Central memory CD8-positive, alpha-beta T cell (primary cell): ENCODE measurements around the gene HOOK1.

Source experiments
- ATAC-seq: fragments of 150-1000 bp; cut with Tn5 transposase; replicated peaks from 2 replicates; pipeline ENCODE4 v1.10.0; 2022; ENCODE audit warnings: mild to moderate bottlenecking, moderate FRiP score, moderate number of reproducible peaks; ENCODE audit not compliant: poor library complexity, severe bottlenecking; ENCODE audit errors: extremely low read depth
- DNase-seq, 2 donors: peaks; one replicate each; pipeline ENCODE4 v3.0.0; 2021; ENCODE audit warnings: low spot score in 2 of 2
- H3K27ac Mint-ChIP-seq: one replicate; pipeline ENCODE4 v1.8.0; 2022; ENCODE audit warnings: low read depth, mild to moderate bottlenecking, moderate library complexity, mixed read lengths
- H3K27me3 Mint-ChIP-seq: one replicate; pipeline ENCODE4 v1.8.0; 2022; ENCODE audit warnings: mixed read lengths
- H3K36me3 Mint-ChIP-seq: one replicate; pipeline ENCODE4 v1.8.0; 2022; ENCODE audit warnings: mild to moderate bottlenecking, moderate library complexity, mixed read lengths; ENCODE audit not compliant: insufficient read depth
- H3K4me1 Mint-ChIP-seq: one replicate; pipeline ENCODE4 v1.8.0; 2022; ENCODE audit warnings: mixed read lengths
- H3K4me3 Mint-ChIP-seq: one replicate; pipeline ENCODE4 v1.8.0; 2022; ENCODE audit warnings: mild to moderate bottlenecking, moderate library complexity, mixed read lengths
- H3K9me3 Mint-ChIP-seq: one replicate; pipeline ENCODE4 v1.8.0; 2022; ENCODE audit warnings: mixed read lengths

The HOOK1 gene

DNA sequence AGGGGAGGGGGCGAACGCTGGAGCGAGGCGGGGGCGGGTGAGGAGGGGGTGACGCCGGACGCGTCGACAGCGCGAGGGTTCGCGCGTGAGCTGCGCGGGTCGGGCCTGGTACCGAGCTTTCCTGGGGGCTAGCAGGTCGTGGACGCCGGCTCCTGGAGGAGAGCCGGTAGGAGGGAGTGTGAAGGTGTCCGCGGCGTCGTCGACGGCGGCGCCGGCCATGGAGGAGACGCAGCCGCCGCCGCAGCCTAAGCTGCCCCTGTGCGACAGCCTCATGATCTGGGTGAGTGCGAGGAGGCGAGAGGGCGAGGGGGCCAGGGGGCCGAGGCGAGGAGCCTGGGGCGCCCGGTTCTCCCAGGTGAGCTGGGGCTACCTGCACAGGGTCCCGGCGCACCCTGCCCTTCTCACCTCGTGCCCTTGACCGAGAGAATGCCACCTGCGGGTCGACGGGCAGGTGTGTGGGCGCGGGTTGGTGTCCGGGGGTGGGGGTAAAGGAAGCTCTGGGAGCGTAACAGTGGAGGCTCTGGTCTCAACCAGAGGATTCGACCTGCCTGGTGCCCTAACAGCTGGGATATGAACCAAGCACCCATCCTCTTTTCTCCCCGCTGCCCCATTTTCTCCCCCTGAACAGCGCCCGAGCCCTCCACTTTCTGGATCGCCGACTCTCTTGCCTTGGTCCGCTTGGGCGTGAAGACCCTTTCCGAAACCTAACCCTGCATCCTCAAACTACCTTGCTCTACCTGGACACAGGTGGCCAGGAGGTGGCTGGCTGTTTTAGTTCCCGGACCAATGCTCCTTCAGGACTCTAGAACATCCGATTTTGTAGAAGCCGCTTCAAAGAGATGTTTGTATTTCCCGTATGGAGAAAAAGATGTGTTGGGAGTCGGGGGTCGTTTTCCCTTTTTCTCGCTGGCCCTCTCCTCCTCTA, at the start of gene HOOK1:
Gene HOOK1 (plus strand): TSS at position 49 of the 925 bp plus-strand sequence. CDS start 169 bp downstream, at position 218.
- H3K36me3 Mint-ChIP-seq: peaks cover 8% of the 10 kb centered on the region
- H3K27me3 Mint-ChIP-seq: peaks cover 15% of the 10 kb centered on the region
- peaks cover 6% of the 10 kb centered on the region for H3K4me1 Mint-ChIP-seq
- no peaks in the 10 kb centered on the region for H3K9me3 Mint-ChIP-seq
- ATAC-seq (peak; percentile 43), DNase-seq (no peak)
- peak within 1 kb of the TSS; percentile 3 for H3K27ac Mint-ChIP-seq
- H3K4me3 Mint-ChIP-seq: no peak within 1 kb of the TSS

DNA sequence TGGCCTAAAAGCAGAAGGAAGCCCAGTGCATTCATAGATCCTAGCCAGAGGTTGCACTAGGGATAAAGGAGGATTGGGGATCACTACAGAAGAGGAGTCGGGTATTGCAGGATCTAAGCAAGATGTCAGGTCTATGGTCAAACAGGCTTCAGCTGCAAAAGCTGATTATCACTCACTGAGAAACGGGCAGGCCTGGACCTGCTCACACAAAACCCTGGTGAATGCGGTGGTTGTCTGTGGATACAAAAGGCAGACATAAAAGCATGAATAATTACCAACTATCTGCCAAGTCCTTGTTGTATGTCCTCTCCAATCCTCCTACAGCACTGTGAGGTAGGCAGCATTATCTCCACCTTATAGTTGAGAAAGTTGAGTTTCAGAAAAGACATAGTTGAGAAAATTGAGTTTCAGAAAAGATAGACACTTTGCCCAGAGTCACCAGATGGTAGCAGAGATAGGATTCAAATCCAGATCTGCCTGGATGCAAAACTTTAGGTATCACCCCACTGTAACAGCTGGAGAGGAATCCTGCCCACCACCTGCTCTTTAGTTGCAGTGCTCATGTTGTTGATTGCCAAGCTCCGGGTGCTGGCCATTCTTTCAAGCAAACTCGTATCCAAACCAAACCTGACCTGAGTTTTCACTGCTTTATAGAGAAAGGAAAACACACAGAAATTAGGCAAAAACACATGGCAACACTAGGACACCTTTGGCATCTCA, 49.6 kb upstream of the HOOK1 start:
- Mint-ChIP-seq H3K4me3 (no peak overlapping the region), H3K4me1 (no peaks in the 10 kb centered on the region), H3K36me3 (no peaks in the 10 kb centered on the region), H3K27ac (no peak overlapping the region), H3K27me3 (no peaks in the 10 kb centered on the region), H3K9me3 (no peaks in the 10 kb centered on the region)
- DNase-seq (no peak), ATAC-seq (no peak)

DNA sequence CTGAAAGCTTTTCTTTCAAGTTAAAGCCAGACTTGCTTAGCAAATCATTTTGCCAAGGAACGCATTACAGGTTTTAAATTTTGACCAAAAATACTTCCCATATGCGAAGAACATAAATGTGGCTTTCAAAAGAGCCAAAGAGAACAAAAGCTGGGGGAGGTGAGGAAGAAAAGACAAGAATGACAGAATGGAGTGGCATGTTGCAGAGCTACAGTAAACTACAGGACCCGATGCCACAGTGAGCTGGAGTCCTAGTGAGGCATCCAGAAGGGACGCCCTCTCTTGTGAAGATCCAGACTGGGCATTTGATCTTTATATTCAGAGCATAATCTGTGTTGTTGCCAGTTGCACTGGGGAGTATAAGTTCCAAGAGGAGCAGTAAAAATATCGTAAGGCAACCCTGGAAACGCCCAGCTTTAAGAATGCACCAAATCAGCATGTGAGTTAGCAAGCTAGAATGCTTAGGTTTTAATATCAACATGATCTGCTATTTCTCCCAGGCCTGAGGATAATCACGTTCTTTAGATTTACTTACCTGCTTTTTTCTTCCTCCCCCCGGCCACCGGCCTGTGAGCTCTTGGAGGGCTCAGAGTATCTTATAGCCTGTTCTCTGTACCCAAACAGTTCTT, 48.4 kb upstream of the HOOK1 start:
- H3K27me3 Mint-ChIP-seq: no peaks in the 10 kb centered on the region
- DNase-seq: no peak
- H3K27ac Mint-ChIP-seq: no peak overlapping the region
- H3K36me3 Mint-ChIP-seq: no peaks in the 10 kb centered on the region
- no peak overlapping the region for H3K4me3 Mint-ChIP-seq
- H3K4me1 Mint-ChIP-seq: no peaks in the 10 kb centered on the region
- no peaks in the 10 kb centered on the region for H3K9me3 Mint-ChIP-seq
- no peak for ATAC-seq

DNA sequence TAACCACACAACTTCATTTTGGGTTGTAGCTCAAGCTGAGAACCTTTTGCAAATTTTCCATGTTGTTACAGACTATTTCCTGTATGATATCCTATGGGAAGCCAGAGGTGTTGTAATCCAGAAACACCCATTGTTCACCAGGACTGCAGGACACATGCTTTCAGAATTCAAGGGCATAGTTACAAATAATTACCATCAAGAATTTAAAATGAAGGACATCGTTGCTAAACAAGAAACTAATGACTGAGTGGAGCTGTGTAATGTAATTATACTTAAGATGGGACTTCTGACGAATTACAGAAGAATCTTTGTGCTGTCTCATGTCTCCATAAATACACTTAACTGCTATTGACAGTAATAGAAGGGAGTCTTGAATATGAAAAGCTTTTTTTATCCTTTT, 47.6 kb upstream of the HOOK1 start:
- DNase-seq: no peak
- no peak for ATAC-seq
- no peaks in the 10 kb centered on the region for H3K9me3 Mint-ChIP-seq
- no peak overlapping the region for H3K27ac Mint-ChIP-seq
- no peak overlapping the region for H3K4me3 Mint-ChIP-seq
- no peaks in the 10 kb centered on the region for H3K36me3 Mint-ChIP-seq
- no peaks in the 10 kb centered on the region for H3K27me3 Mint-ChIP-seq
- no peaks in the 10 kb centered on the region for H3K4me1 Mint-ChIP-seq

DNA sequence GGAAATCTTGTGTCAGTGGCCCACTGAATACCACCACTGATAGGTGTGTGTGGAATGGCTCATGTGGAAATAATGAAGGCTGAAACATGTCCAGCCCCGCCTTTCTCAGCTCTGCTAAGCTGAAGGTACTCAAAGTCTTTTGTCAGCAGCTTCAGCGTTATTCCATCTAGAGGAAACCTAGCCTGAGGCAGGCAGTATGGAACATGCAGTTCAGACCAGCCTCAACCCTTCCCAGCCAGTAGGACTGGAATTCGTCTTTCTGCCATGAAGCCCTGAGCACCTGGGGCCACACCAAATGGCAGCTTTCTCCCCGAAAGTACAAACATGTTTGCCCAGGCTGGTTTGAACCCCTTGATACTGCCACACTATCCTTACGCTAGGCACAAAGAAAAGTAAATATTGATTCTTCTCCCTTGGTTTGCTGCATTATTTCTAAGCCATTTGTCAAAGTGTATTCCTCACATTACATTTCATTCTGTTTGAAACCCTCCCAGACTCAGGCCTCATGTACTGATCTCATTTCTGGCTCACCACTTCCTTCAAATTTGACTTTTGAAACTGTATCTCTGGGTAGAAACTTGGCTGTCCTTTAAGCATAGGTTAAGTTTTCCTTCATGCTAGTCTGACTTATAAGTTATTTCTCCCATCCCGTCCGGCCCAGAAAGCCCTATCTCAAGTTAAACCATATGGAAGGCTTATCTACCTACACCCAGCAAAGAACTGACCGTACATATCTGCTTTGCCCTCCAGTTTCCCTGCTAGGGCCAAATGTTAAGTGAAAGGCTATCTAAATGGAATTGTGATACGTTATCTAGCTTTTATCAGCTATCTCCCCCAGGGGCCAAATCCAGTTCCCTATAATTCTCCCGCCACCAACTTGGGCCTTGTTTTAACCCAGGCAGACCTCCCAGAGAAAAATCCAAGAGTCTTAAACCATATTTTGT, 45.7 kb upstream of the HOOK1 start:
- H3K9me3 Mint-ChIP-seq: no peaks in the 10 kb centered on the region
- no peaks in the 10 kb centered on the region for H3K27me3 Mint-ChIP-seq
- no peaks in the 10 kb centered on the region for H3K36me3 Mint-ChIP-seq
- ATAC-seq (no peak), DNase-seq (no peak)
- H3K4me3 Mint-ChIP-seq: no peak overlapping the region
- H3K4me1 Mint-ChIP-seq: no peaks in the 10 kb centered on the region
- H3K27ac Mint-ChIP-seq: no peak overlapping the region

DNA sequence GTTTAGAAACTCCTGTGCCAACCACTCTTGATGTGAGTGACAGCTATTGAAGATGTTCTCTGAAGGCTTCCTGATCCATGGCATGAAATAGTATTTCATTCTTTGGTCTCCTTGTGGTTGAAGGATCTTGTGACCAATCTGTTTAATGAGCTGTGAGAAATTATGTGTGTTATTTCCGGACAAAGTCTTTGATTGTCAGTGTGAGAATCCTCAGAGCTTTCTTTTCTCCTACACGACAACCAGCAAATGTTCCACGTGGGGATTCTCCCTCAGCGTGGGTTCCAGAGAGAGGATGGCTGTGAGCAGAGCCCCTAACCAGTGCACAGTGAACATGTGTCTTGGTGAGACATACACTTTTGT, 45.0 kb upstream of the HOOK1 start:
- H3K4me1 Mint-ChIP-seq: no peaks in the 10 kb centered on the region
- no peak overlapping the region for H3K4me3 Mint-ChIP-seq
- no peak overlapping the region for H3K27ac Mint-ChIP-seq
- DNase-seq (no peak), ATAC-seq (no peak)
- H3K36me3 Mint-ChIP-seq: no peaks in the 10 kb centered on the region
- H3K27me3 Mint-ChIP-seq: no peaks in the 10 kb centered on the region
- no peaks in the 10 kb centered on the region for H3K9me3 Mint-ChIP-seq

DNA sequence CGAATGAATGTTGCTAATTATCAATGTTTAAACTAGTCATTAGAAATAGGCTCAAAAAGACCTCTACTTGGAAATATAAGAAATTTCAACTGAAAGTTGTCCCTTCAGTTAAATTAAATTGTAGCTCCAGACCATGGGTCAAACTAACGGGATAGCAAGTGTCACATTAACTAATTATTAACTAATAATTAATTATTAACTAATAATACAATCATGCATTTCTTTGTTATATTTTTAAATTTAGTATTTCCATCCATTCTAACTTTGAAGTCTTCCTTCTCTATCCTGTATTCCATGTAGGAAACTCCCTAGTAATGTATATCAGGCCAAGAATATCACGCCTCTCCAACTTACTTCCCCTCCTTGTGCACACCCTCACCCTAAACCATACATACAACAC, 43.4 kb upstream of the HOOK1 start:
- no peaks in the 10 kb centered on the region for H3K4me1 Mint-ChIP-seq
- DNase-seq (no peak), ATAC-seq (no peak)
- no peaks in the 10 kb centered on the region for H3K36me3 Mint-ChIP-seq
- H3K27ac Mint-ChIP-seq: no peak overlapping the region
- no peaks in the 10 kb centered on the region for H3K27me3 Mint-ChIP-seq
- H3K4me3 Mint-ChIP-seq: no peak overlapping the region
- no peaks in the 10 kb centered on the region for H3K9me3 Mint-ChIP-seq

DNA sequence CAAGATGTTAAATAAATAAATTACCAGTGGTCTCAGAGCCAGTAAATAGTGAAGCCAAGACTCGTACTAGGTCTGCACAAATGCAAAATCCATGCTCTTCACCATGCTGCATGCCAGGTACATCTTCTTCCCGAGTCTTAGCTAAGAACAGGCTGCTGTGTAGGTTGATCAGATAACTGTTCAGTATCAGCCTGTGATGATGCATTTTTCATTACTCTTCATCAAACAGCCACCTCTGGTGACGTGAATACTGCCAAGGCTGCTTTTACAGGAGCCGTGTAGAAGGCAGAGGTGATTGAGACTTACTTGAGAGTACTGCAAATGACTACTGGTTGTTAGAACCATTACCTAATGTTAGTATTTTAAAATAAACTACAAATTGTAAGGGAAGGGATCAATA, 39.3 kb upstream of the HOOK1 start:
- Mint-ChIP-seq H3K4me3 (no peak overlapping the region), H3K9me3 (no peaks in the 10 kb centered on the region), H3K27ac (no peak overlapping the region), H3K27me3 (no peaks in the 10 kb centered on the region), H3K36me3 (no peaks in the 10 kb centered on the region), H3K4me1 (no peaks in the 10 kb centered on the region)
- DNase-seq (no peak), ATAC-seq (no peak)

DNA sequence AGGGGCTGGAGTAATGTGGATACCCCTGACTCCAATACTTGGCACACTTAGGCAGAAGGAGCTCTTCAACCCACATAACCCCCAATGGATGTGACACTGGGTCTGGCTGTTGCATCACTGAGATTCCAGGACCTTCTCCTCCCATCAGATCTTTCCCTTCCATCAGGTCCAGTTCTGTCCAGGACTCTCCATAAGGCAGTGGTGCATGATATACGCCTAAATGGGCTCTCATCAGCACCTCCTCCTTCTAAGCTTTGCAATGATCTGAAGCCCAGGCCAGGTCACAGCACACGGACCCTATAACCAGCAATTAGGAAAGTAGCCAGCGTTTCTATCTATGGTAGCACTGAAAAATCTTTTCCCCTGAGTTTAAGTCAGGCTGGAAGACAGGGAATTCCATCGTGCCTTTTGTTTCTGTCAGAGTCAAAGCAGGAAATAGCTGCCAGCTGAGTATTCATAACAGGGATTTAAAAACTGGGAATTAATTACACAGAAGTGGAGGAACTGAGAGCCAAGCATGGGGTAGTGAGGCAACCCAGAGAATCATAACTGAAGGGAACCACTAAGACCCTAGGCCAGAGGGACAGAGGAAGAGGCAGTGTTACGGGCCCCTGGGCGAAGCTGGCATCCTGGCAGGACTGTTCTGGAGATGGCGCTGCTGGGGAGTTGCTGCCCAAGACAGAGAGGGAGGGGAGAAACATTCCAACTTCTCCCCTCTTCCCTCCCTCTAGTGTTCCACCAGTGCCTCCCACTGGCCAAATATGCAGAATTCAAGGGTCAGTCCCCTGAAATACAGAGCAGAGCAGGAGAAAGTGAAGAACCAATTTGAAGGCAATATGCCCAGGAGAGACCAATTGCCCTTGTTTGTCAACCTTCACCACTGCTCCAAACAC, 37.5 kb upstream of the HOOK1 start:
- Mint-ChIP-seq H3K9me3 (no peaks in the 10 kb centered on the region), H3K4me3 (no peak overlapping the region), H3K36me3 (no peaks in the 10 kb centered on the region), H3K27ac (no peak overlapping the region), H3K27me3 (no peaks in the 10 kb centered on the region), H3K4me1 (no peaks in the 10 kb centered on the region)
- ATAC-seq: no peak
- DNase-seq: no peak

DNA sequence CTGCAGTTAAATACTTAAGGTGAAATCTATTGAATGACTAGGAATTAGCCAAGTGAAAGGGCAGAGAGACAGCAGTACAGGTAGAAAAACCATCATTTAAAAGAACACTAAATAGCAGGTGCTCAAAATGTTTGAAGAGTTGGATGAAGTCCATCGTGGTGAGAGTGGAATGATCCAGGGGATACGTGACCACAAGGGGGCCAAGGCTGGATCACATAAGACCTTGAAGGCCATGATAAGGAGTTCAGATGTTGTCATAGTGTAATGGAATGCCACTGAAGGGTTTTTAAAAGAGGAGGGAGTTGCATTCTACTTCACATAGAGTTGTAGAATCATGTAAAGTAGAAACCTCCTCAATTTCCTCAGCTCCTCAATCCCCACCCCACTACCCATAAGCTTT, 34.8 kb upstream of the HOOK1 start:
- no peak overlapping the region for H3K4me3 Mint-ChIP-seq
- H3K36me3 Mint-ChIP-seq: no peaks in the 10 kb centered on the region
- no peak for DNase-seq
- no peaks in the 10 kb centered on the region for H3K27me3 Mint-ChIP-seq
- H3K27ac Mint-ChIP-seq: no peak overlapping the region
- ATAC-seq: no peak
- no peaks in the 10 kb centered on the region for H3K4me1 Mint-ChIP-seq
- no peaks in the 10 kb centered on the region for H3K9me3 Mint-ChIP-seq

DNA sequence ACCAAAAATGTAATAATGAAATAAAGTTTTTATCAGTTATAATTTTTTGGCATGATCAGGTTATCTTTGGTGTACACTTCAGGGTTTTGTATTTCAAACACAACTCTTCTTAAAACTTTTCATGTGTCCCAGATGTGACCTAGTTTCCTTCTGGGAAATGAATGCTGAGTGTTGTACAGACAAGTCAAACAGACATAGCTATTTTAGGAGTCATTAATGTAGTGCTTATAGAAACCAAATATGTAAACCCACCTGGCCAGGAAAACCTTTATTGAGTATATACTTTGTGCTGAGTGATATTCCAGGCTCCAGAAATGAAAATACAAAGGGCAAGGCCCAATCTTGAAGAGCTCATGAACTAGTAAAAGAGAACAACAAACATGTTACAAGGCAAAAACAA, 25.9 kb upstream of the HOOK1 start:
- Mint-ChIP-seq H3K9me3 (no peaks in the 10 kb centered on the region), H3K36me3 (peaks cover 2% of the 10 kb centered on the region), H3K4me3 (no peak overlapping the region), H3K27me3 (peaks cover 40% of the 10 kb centered on the region), H3K27ac (no peak overlapping the region), H3K4me1 (no peaks in the 10 kb centered on the region)
- no peak for DNase-seq
- ATAC-seq: no peak
